HEK293 (cell line): ENCODE measurements around the gene MIEN1.

Experiments
- KLF9 ChIP-seq: fragments of 450-650 bp; formaldehyde crosslinking; IDR thresholded peaks from 2 replicates; pipeline ENCODE4 v1.5.1; 2016; ENCODE audit warnings: missing biosample characterization, missing genetic modification characterization, low read depth
- ZBTB26 ChIP-seq: fragments of 450-650 bp; formaldehyde crosslinking; optimal IDR thresholded peaks from 2 replicates; pipeline ENCODE3; 2016; ENCODE audit warnings: missing biosample characterization, mild to moderate bottlenecking, missing genetic modification characterization
- ZNF10 ChIP-seq: fragments of 450-650 bp; formaldehyde crosslinking; IDR thresholded peaks from 2 replicates; pipeline ENCODE4 v1.5.1; 2017; ENCODE audit warnings: missing biosample characterization, missing genetic modification characterization
- ZNF221 ChIP-seq: fragments of 450-650 bp; formaldehyde crosslinking; IDR thresholded peaks from 2 replicates; pipeline ENCODE4 v1.5.1; 2017; ENCODE audit warnings: missing biosample characterization, missing genetic modification characterization, borderline replicate concordance
- ZNF266 ChIP-seq: fragments of 450-650 bp; formaldehyde crosslinking; IDR thresholded peaks from 2 replicates; pipeline ENCODE4 v1.5.1; 2016; ENCODE audit warnings: missing biosample characterization, missing genetic modification characterization, low read depth
- ZNF274 ChIP-seq, 2 experiments: fragments of 200-500 bp in 1 of 2; fragments of 450-650 bp in 1 of 2; sonication (Bioruptor generic) in 1 of 2; formaldehyde crosslinking in 1 of 2; IDR thresholded peaks; 2 replicates each; pipeline versions ENCODE4 v1.5.1 to v1.6.1; 2014 to 2016; ENCODE audit warnings: borderline replicate concordance in 1 of 2, inconsistent platforms in 1 of 2, low read length in 1 of 2, missing biosample characterization in 1 of 2, missing genetic modification characterization in 1 of 2
- ZNF623 ChIP-seq: fragments of 450-650 bp; formaldehyde crosslinking; IDR thresholded peaks from 2 replicates; pipeline ENCODE4 v1.5.1; 2016; ENCODE audit warnings: missing biosample characterization, missing genetic modification characterization
- ZNF639 ChIP-seq: fragments of 450-650 bp; formaldehyde crosslinking; IDR thresholded peaks from 2 replicates; pipeline ENCODE4 v1.5.1; 2016; ENCODE audit warnings: missing biosample characterization, missing genetic modification characterization
- ZNF704 ChIP-seq: fragments of 450-650 bp; formaldehyde crosslinking; IDR thresholded peaks from 2 replicates; pipeline ENCODE4 v1.5.1; 2016; ENCODE audit warnings: missing biosample characterization, missing genetic modification characterization
- ZNF747 ChIP-seq: fragments of 450-650 bp; formaldehyde crosslinking; IDR thresholded peaks from 2 replicates; pipeline ENCODE4 v1.5.1; 2016; ENCODE audit warnings: missing biosample characterization, missing genetic modification characterization
- ZNF777 ChIP-seq: fragments of 450-650 bp; formaldehyde crosslinking; IDR thresholded peaks from 2 replicates; pipeline ENCODE4 v1.5.1; 2017; ENCODE audit warnings: missing biosample characterization, missing genetic modification characterization, borderline replicate concordance
- ZNF791 ChIP-seq: fragments of 450-650 bp; formaldehyde crosslinking; IDR thresholded peaks from 2 replicates; pipeline ENCODE4 v1.5.1; 2016; ENCODE audit warnings: missing biosample characterization, missing genetic modification characterization
- TF ChIP-seq, protein P1 (sequence below): fragments of 450-650 bp; formaldehyde crosslinking; IDR thresholded peaks from 2 replicates; pipeline ENCODE4 v1.5.1; 2016; ENCODE audit warnings: missing biosample characterization, missing genetic modification characterization

DNA sequence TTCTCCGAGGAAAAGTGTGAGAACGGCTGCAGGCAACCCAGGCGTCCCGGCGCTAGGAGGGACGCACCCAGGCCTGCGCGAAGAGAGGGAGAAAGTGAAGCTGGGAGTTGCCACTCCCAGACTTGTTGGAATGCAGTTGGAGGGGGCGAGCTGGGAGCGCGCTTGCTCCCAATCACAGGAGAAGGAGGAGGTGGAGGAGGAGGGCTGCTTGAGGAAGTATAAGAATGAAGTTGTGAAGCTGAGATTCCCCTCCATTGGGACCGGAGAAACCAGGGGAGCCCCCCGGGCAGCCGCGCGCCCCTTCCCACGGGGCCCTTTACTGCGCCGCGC is 30.5 kb downstream of the MIEN1 start, which contains the start of gene ERBB2:
- TF ChIP-seq ZNF221 (tag by site-specific recombination) = no peak
- TF ChIP-seq ZNF747 = no peak
- TF ChIP-seq ZNF274 (IDR thresholded peaks at IDR 0.05; ENCODE audit: low read length) = no peak
- no peak for TF ChIP-seq ZNF274 (tag by site-specific recombination; IDR thresholded peaks at IDR 0.05; ENCODE audit: borderline replicate concordance)
- TF ChIP-seq, protein P1, sequence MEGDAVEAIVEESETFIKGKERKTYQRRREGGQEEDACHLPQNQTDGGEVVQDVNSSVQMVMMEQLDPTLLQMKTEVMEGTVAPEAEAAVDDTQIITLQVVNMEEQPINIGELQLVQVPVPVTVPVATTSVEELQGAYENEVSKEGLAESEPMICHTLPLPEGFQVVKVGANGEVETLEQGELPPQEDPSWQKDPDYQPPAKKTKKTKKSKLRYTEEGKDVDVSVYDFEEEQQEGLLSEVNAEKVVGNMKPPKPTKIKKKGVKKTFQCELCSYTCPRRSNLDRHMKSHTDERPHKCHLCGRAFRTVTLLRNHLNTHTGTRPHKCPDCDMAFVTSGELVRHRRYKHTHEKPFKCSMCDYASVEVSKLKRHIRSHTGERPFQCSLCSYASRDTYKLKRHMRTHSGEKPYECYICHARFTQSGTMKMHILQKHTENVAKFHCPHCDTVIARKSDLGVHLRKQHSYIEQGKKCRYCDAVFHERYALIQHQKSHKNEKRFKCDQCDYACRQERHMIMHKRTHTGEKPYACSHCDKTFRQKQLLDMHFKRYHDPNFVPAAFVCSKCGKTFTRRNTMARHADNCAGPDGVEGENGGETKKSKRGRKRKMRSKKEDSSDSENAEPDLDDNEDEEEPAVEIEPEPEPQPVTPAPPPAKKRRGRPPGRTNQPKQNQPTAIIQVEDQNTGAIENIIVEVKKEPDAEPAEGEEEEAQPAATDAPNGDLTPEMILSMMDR (tag by site-specific recombination) = no peak
- no peak for TF ChIP-seq ZNF777 (tag by site-specific recombination)
- TF ChIP-seq ZNF10 = no peak
- no peak for TF ChIP-seq ZNF791 (tag by site-specific recombination)
- no peak for TF ChIP-seq ZNF266 (tag by site-specific recombination)
- no peak for TF ChIP-seq KLF9 (tag by site-specific recombination)
- TF ChIP-seq ZBTB26 (tag by site-specific recombination) = peak; percentile 74
- TF ChIP-seq ZNF623 (tag by site-specific recombination) = no peak
- no peak for TF ChIP-seq ZNF704 (tag by site-specific recombination)
- no peak for TF ChIP-seq ZNF639 (tag by site-specific recombination)
